Thyroid gland (tissue), 4 donors: ENCODE measurements around the gene SLC24A3.

Experiments used
- CTCF ChIP-seq, 6 experiments: fragments of 200-600 bp in 3 of 6; fragments of 450-650 bp in 3 of 6; sonication (generic) in 3 of 6; IDR thresholded peaks; one replicate each; pipeline ENCODE4 v1.5.1; 2016 to 2019; ENCODE audit warnings: antibody characterized with exemption in 6 of 6, mild to moderate bottlenecking in 2 of 6, inconsistent platforms in 1 of 6, moderate library complexity in 1 of 6
- POLR2A ChIP-seq, 2 donors: fragments of 450-650 bp; IDR thresholded peaks; one replicate each; pipeline ENCODE4 v1.6.1; 2017; ENCODE audit warnings: antibody characterized with exemption in 2 of 2, mild to moderate bottlenecking in 2 of 2, moderate library complexity in 1 of 2

GRCh38 chr20:19308146-19308545, 95.7 kb downstream of the SLC24A3 start:
- TF ChIP-seq CTCF (IDR thresholded peaks at IDR 0.05) (no peak), POLR2A (IDR thresholded peaks at IDR 0.05) (no peak)
